GM04503 (cell line): ENCODE measurements around the gene TUT1.
"Not testable (repeated sequence)": the region's sequence is repeated elsewhere in the genome, so short reads cannot be mapped to it uniquely, and the experiment has no call there.

Experiments used
- DNase-seq: peaks from one replicate; pipeline ENCODE4 v3.0.0-alpha.2; 2012; ENCODE audit warnings: low read depth

TUT1 gene

GRCh38 chr11:62591448-62592145 is at the start of gene TUT1:
TSS of gene TUT1 (minus strand) at chr11:62591523. CDS start at chr11:62591485, 38 bp downstream.
- peak; percentile 95 for DNase-seq

GRCh38 chr11:62632492-62632891 is 41.2 kb upstream of the TUT1 start:
- DNase-seq: no peak

GRCh38 chr11:62627713-62628112 is 36.4 kb upstream of the TUT1 start:
- no peak for DNase-seq

- DNase-seq: no peak
Measured at GRCh38 chr11:62622476-62623089, 31.3 kb upstream of the TUT1 start.

- DNase-seq: peak; percentile 87
Measured at GRCh38 chr11:62621567-62622470, 30.5 kb upstream of the TUT1 start, which contains the start of gene B3GAT3. TSS of gene B3GAT3 (minus strand) at chr11:62621986. CDS start at chr11:62621947, 39 bp downstream.

- no peak for DNase-seq
Measured at GRCh38 chr11:62621027-62621566, 29.8 kb upstream of the TUT1 start.

- DNase-seq: not testable (repeated sequence)
Measured at GRCh38 chr11:62616957-62617356, 25.6 kb upstream of the TUT1 start.

- DNase-seq: no peak
Measured at GRCh38 chr11:62615521-62615920, 24.2 kb upstream of the TUT1 start.

- DNase-seq: no peak
Measured at GRCh38 chr11:62614275-62614674, 23.0 kb upstream of the TUT1 start.

GRCh38 chr11:62613291-62613778 is 22.0 kb upstream of the TUT1 start:
- no peak for DNase-seq

GRCh38 chr11:62612366-62613290 is 21.3 kb upstream of the TUT1 start, which contains the start of the genes EML3 and ROM1:
TSS of gene EML3 (minus strand) at chr11:62612775. CDS start at chr11:62612457, 318 bp downstream.
TSS of gene ROM1 (plus strand) at chr11:62613257. CDS start at chr11:62613282, 25 bp downstream.
- no peak for DNase-seq

GRCh38 chr11:62611705-62612365 is 20.5 kb upstream of the TUT1 start:
- DNase-seq: no peak

- no peak for DNase-seq
Measured at GRCh38 chr11:62610814-62611704, 19.7 kb upstream of the TUT1 start.

- no peak for DNase-seq
Measured at GRCh38 chr11:62610403-62610802, 19.1 kb upstream of the TUT1 start.

GRCh38 chr11:62608776-62609175 is 17.5 kb upstream of the TUT1 start:
- no peak for DNase-seq

GRCh38 chr11:62607714-62608113 is 16.4 kb upstream of the TUT1 start:
- DNase-seq: no peak

GRCh38 chr11:62605902-62606301 is 14.6 kb upstream of the TUT1 start:
- no peak for DNase-seq

GRCh38 chr11:62605467-62605866 is 14.1 kb upstream of the TUT1 start:
- no peak for DNase-seq

GRCh38 chr11:62604460-62605120 is 13.3 kb upstream of the TUT1 start:
- no peak for DNase-seq
